ENCODE measurements around the gene TRIO.

TRIO gene

DNA sequence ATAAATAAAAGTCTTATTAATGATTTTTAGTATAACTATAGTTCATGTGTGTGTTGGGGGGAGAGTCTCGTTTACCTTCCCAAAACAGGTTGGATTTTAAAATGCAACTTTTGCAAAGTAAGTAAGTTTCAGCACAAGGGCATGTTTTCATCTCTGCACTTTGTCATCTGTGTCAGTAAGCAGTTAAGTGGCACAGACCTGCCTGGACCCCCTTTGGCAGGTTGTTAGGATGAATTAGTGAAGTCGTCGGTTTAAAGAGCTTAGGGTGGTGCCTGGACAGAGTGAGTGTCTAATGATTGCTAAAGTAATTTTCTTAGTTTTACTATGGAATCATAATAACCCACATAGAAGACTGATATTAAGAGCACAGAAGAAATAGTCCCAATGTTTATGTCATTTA is 74.9 kb downstream of the TRIO start:
- Histone ChIP-seq H3K4me3 (ENCODE audit: low read length) (no peak overlapping the region), H3K27me3 (ENCODE audit: control insufficient read depth, low read length) (no peaks in the 10 kb centered on the region), H3K4me1 (ENCODE audit: control insufficient read depth, low read length) (peaks cover 70% of the 10 kb centered on the region), H3K36me3 (ENCODE audit: control insufficient read depth, low read length) (no peaks in the 10 kb centered on the region), H3F3A (ENCODE audit: control insufficient read depth, insufficient read depth) (no peaks in the 10 kb centered on the region), H4K20me1 (ENCODE audit: control insufficient read depth, insufficient read depth, low read depth, low read length) (no peaks in the 10 kb centered on the region; the same call in 1 of the 2 replicates), H3K9me3 (ENCODE audit: control insufficient read depth, insufficient read depth, low read length) (no peaks in the 10 kb centered on the region), H3K9me2 (replicated peaks; ENCODE audit: control insufficient read depth, low read length) (no peaks in the 10 kb centered on the region), H3K79me2 (ENCODE audit: control insufficient read depth, low read length) (peaks cover 82% of the 10 kb centered on the region), H3K4me2 (ENCODE audit: low read length) (no peak overlapping the region), H3K27ac (ENCODE audit: low read depth, low read length) (no peak overlapping the region)
- no peak for TF ChIP-seq CTCF (IDR thresholded peaks at IDR 0.05; ENCODE audit: low read depth, low read length, poor library complexity, severe bottlenecking)
- TF ChIP-seq EZH2phosphoT487 (IDR thresholded peaks at IDR 0.05; ENCODE audit: borderline replicate concordance, low read length), result no peak

GRCh38 chr5:14218480-14218879 is 75.3 kb downstream of the TRIO start:
- H3K27me3 ChIP-seq (ENCODE audit: control insufficient read depth, low read length), result no peaks in the 10 kb centered on the region
- H3K4me1 ChIP-seq (ENCODE audit: control insufficient read depth, low read length), result peaks cover 72% of the 10 kb centered on the region
- H3F3A ChIP-seq (ENCODE audit: control insufficient read depth, insufficient read depth), result no peaks in the 10 kb centered on the region
- no peak overlapping the region for H3K4me2 ChIP-seq (ENCODE audit: low read length)
- H3K79me2 ChIP-seq (ENCODE audit: control insufficient read depth, low read length), result peaks cover 84% of the 10 kb centered on the region
- no peaks in the 10 kb centered on the region; the same call in 1 of the 2 replicates for H4K20me1 ChIP-seq (ENCODE audit: control insufficient read depth, insufficient read depth, low read depth, low read length)
- H3K9me2 ChIP-seq (replicated peaks; ENCODE audit: control insufficient read depth, low read length), result no peaks in the 10 kb centered on the region
- no peaks in the 10 kb centered on the region for H3K9me3 ChIP-seq (ENCODE audit: control insufficient read depth, insufficient read depth, low read length)
- no peak overlapping the region for H3K27ac ChIP-seq (ENCODE audit: low read depth, low read length)
- H3K4me3 ChIP-seq (ENCODE audit: low read length), result no peak overlapping the region
- TF ChIP-seq CTCF (IDR thresholded peaks at IDR 0.05; ENCODE audit: low read depth, low read length, poor library complexity, severe bottlenecking) (no peak), EZH2phosphoT487 (IDR thresholded peaks at IDR 0.05; ENCODE audit: borderline replicate concordance, low read length) (no peak)
- no peaks in the 10 kb centered on the region for H3K36me3 ChIP-seq (ENCODE audit: control insufficient read depth, low read length)

DNA sequence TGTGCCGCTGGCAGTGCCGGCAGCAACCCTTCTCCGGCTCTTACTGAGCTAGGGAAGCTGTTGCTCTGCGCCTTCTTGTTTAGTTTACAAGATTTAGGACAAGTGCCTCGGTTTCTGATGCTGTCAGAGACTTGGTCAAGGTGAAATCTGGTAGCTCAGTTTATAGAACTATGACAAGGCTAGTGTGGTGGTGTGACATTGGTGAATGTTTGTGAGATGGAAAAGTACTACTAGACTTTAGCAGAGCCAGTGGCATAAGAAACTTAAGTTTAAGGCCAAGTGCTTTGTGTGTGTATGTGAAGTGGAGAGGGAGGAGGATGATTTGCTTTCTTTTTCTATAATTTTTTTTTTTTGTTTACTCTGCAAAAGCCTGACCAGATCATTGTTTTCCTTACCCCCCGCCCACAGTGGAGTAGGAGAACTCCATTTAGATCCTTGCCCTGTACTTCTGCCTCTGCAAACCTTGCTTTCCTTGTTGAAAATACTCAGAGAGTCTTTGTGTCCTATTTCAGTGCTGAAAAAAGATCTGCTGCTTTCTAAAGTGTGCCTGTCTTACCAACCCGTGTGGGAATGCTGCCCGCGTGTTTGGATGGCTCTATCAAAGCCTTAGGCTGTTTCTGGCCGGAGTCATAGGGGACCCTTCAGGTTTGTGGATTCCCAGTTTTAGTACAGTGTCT is 75.9 kb downstream of the TRIO start:
- Histone ChIP-seq H3F3A (ENCODE audit: control insufficient read depth, insufficient read depth) (no peaks in the 10 kb centered on the region), H3K4me1 (ENCODE audit: control insufficient read depth, low read length) (peaks cover 71% of the 10 kb centered on the region), H3K79me2 (ENCODE audit: control insufficient read depth, low read length) (peaks cover 81% of the 10 kb centered on the region), H3K36me3 (ENCODE audit: control insufficient read depth, low read length) (no peaks in the 10 kb centered on the region), H3K9me3 (ENCODE audit: control insufficient read depth, insufficient read depth, low read length) (no peaks in the 10 kb centered on the region), H3K27ac (ENCODE audit: low read depth, low read length) (no peak overlapping the region), H3K4me2 (ENCODE audit: low read length) (no peak overlapping the region), H4K20me1 (ENCODE audit: control insufficient read depth, insufficient read depth, low read depth, low read length) (no peaks in the 10 kb centered on the region; the same call in 1 of the 2 replicates), H3K27me3 (ENCODE audit: control insufficient read depth, low read length) (no peaks in the 10 kb centered on the region), H3K4me3 (ENCODE audit: low read length) (no peak overlapping the region), H3K9me2 (replicated peaks; ENCODE audit: control insufficient read depth, low read length) (no peaks in the 10 kb centered on the region)
- TF ChIP-seq CTCF (IDR thresholded peaks at IDR 0.05; ENCODE audit: low read depth, low read length, poor library complexity, severe bottlenecking) (no peak), EZH2phosphoT487 (IDR thresholded peaks at IDR 0.05; ENCODE audit: borderline replicate concordance, low read length) (no peak)
